GM18502 (cell line): ENCODE data around the gene UGT1A5.

Source experiments
- ATAC-seq: cut with Tn5 transposase; IDR thresholded peaks from one replicate; pipeline ENCODE4 v1.9.1; 2021; ENCODE audit warnings: mild to moderate bottlenecking; ENCODE audit not compliant: unreplicated experiment, poor library complexity

Gene UGT1A5

DNA sequence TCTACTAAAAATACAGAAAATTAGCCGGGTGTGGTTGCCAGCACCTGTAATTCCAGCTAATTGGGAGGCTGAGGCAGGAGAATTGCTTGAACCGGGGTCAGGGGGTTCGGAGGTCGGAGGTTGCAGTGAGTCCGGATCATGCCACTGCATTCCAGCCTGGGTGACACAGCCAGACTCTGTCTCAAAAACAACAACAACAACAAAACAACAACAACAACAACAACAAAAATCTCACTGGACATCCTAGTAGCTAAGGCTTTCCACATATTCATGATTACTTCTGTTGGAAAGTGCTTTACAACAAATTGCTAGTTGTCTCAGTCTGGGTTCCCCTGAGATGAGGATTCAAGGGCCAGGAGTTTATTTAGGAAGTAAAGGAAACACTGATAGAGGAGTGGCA lies 61.1 kb downstream of the UGT1A5 start:
- no peak for ATAC-seq

DNA sequence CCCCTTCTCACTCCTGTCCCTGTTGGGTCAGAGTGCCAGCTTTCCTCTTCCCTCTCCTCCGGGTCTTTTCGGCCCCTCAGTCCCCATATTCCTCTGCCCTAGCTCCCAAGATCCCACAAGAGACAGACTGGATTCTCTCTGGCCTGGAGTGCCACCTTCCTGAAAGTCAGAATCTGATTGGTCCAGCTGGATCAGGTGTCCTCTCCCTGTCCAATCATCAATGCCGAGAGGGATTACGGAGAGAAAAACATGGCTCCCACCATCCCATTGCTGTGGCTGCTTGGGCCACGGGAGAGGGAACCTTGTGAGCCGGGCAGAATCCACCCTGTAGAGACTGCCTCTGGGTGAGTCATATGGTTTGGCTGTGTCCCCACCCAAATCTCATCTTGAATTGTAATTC lies 62.7 kb downstream of the UGT1A5 start:
- ATAC-seq, result no peak

DNA sequence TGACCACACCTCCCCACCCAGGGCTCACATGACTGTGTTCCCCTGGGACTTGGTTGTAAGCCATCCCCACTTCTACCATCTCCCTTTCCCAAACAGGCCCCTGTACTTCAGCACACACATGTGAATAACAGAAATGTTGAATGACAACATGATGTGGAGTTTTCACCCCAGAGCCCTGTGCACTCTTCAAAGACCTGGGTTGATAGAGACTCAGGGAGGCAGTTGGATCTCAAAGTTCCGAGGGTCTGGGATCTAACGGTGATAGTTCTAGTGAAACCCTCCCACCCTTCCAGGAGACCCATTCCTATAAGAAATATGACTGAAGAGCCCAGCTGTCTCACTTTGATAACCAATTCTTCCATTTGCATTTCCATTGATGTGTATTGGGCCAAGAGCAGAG lies 65.3 kb downstream of the UGT1A5 start, which contains the start of gene MROH2A:
Gene MROH2A, plus strand, starts transcription at position 301 of the 400 bp plus-strand sequence. CDS start 1,029 bp downstream, outside the sequence.
- no peak for ATAC-seq

DNA sequence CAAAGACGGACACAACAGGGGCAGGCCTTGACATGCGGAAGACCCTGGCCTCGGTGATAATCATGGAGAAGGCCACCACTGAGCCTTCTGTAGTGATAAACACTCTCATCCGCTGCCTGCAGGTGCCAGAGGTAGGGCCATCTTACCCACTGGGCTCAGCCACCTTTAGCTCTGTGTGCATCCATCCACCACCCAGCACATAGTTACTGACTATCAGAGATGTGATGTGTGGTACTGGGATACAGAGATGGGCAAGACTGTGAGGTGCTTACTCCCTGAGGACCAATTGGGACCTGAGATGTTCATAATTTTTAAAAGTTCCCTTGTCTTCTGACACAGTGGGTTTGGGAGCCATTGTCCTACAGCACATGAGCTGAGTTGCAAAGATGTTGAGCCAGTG lies 67.0 kb downstream of the UGT1A5 start:
- ATAC-seq, result no peak

DNA sequence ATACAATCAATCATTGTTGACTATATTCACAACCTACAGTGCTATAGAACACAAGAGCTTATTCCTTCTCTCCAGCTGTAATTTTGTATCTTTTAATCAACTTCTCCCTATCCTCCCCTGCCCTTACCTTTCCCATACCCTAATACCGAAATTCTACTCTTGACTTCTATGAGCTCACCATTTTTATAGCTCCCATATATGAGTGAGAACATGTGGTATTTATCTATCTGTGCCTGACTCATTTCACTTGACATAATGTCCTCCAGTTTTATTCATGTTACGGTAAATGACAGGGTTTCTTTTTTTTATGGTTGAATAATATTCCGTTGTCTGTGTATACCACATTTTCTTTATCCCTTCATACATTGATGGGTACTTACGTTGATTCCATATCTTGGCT lies 68.1 kb downstream of the UGT1A5 start:
- ATAC-seq, result no peak

DNA sequence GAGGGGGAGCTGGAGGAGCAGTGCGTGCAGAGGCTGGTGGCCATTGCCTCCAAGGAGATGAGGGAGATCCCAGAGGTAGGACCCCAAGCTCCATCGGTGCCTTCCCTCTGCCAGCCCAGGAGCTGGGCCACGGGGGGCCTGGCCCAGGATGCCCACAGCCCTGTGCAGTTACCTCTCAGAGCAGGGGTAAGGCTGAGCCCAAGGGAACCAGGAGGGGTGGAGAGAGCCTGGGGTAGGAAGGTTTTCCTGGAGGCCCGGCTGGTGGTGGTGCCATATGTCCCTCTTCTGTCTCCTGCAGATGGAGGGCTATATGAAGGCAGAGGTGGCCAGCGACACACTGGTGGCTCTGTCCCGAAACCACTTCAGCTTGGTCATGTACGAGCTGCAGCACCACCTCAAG lies 76.8 kb downstream of the UGT1A5 start:
- ATAC-seq, result no peak

DNA sequence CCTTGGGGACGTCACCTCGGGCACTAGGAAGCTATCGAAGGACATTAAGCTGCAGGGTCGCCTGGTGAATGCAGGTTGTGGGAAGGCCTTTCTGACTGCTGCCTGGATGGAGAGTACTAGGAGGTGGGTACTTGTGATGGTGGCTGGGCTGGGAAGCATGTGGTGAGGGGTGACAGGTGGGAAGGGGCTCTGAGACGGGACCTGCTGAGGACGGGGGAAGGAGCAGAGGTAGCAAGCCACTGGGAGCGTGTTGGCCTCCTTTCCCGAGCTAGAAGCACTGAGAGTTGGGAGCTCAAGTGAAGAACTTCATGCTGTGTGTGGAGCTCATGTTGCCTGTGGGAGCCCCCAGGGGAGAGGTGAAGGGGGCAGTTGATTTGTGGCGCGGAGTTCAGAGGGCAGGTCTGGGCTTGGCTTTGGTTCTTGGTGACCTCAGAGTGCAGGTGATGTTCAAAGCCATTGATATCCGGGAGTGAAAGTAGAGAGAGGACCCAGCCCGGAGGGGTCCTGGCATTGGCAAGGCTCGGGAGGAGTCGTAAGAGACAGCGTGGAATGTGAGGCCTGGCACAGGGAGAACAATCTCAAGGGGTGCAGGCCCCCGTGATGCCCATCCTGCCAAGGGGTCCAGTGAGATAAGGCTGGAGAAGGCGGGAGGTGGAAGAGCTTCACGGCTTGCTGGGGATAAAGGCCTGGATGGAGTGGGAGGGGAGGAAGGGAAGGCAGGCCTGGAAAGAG lies 78.6 kb downstream of the UGT1A5 start:
- no peak for ATAC-seq

DNA sequence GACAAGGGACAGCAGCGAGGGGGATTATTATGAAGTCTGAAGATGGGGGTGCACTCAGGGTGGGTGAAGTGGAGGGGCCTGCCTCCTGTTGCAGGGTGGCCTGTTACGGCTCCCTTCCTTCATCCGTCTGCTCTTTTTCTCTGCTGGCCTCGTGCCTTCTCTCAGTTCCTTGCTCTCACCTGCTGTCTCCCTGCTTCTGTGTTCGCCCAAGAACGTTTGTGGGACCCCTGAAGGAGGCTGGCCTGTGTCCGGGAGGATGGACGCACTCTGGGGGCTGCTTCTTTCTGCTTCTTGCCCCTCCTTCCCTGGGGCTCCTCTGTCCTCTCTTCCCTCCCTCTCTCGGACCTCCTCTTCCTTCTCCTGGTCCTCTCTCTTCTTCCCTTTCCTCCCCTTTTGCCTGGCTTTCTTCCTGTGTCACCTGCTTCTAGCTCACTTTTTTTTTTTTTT lies 79.2 kb downstream of the UGT1A5 start:
- ATAC-seq, result no peak

DNA sequence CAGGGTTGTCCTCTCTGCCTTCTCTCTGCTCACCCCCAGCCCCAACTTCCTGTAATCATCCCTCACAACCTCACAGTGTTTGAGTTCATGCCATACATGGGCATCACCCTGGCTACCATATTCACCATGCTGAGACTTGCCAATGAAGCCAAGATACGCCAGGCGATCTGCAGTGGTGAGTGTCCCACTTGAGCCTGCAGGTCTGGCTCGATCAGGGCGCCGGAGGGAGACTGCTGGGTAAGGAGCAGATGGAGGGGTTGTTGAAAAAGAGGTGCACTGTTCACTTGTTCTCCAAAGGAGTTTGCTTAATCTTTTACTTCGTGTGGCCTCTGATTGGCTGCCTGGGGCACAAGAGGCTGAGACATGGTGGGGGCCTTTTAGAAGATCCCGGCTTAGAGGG lies 80.0 kb downstream of the UGT1A5 start:
- no peak for ATAC-seq

DNA sequence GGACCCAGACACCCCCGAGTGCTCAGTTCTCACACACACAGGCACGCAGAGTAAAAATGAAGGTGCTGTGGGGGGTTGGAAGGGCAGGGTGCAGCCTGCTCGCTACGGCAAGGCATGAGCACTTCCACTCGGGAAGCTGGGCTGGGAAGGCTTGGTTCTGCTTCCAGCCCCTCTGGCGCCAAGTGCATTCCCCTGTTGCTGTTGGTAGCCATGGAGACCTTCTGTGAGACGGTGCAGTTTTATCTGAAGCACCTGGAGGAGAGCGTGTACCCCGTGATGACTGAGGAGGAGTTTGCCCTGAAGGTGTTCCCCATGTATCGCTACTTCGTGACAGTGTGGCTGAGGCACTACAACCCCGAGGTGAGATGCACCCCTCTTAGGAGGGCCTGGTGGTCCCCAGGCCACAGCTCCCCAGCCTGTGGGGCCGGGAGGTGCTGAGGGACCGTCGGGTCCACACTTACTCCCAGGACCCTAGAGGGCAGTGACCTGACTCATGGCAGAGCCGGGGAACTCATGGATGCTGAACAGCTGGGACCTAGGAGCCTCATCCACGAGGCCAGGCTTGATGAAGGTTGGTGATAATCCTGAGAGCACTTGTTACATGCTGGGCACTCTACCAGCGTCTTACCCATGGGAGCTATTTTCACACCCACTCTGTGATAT lies 80.9 kb downstream of the UGT1A5 start:
- ATAC-seq, result no peak

DNA sequence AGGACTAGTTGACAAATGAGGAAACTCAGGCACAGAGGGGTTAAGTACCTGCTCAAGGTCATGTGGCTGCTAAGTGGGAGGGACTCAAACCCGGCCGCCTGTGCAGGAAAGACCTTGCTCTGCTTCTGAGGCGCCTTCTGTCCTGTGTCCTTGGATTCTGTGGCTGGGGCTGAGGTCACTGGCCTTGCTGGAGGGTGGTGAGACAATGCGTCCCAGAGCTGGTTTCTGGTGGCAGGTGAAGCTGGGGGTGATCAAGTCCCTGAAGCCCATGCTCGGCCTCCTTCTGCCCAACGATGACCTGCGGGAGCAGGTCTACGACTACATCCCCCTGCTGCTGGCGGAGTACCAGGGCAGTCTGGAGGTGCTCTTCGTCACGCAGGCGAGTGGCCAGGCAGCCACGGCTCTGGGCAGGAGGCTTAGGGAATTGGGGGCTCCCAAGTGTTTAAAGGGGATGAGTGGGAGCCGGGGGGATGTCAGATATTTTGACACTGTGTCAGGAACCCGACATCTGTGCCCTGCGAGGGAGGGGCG lies 81.5 kb downstream of the UGT1A5 start:
- ATAC-seq, result no peak

DNA sequence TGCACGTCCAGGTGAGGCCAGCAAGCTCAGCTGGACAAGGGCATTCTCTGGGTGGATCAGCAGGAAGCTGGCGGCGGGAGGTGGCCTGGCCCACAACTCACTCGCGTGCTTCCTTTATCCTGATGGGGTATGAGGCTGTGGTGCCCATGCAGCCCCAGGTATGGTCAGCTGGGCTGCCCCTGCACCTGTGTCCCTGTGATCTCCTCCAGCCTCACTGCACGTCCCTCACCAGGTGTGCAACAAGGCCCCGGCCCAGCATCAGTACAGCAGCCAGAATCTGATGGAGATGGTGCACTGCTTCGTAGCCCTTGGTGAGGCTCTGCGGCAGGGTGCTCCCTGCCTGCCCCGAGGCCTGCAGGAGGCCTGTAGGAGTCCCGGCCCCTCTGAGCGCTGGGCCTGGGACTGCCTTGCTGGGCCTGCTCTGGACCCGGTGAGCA lies 83.0 kb downstream of the UGT1A5 start:
- no peak for ATAC-seq

DNA sequence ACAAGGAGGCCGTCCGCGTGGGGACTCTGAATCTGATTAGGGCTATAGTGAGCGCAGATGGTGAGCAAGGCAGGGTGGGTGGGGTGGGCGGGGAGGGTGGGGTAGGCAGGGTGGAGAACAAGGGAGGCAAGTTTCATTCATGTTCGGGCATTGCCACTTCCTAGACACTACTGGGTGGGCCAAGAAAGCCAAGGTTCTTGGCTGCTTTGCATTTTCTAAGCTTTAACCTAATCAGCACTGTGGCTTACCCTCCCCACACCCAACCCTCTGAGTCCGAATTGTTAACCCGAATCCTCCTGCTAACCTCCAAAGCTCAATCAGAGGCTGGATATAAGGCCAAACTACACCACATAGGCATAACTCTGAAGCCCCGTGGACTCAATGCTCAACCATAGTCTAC lies 83.5 kb downstream of the UGT1A5 start:
- no peak for ATAC-seq

DNA sequence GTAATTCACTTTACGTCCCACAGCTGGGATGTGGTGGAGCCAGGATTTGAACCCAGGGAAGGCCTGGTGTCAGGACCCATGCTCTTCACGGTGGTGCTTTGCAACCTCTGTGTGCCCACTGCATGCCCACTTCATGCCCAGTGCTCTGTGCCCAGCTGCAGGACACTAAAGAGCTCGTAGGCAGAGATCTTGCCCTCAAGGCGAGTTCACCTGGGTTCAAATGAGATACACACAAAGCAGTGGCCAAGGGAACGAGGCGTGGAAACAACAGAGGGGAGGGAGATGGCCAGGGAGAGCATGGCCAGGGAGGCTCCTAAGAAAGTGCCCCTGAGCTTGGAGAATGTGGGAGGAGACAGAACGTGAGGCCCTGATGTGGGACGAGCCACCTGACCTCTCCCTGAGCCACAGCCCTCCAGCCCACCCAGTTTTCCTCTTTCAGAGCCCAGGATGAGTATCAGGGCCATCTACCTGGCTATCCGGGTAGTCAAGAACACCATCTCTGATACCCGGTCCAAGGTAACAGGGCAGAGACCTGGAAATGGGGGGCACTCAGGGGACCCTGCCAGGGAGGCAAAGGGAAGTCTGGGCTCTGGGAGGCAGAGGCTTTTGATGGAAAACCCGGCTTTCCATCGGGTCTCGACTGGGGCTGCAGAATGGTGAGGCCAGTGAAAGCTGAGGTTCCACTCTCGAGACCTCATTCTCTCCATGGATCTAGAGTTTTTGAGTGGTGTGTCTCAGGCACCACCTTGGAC lies 85.8 kb downstream of the UGT1A5 start:
- ATAC-seq, result no peak

DNA sequence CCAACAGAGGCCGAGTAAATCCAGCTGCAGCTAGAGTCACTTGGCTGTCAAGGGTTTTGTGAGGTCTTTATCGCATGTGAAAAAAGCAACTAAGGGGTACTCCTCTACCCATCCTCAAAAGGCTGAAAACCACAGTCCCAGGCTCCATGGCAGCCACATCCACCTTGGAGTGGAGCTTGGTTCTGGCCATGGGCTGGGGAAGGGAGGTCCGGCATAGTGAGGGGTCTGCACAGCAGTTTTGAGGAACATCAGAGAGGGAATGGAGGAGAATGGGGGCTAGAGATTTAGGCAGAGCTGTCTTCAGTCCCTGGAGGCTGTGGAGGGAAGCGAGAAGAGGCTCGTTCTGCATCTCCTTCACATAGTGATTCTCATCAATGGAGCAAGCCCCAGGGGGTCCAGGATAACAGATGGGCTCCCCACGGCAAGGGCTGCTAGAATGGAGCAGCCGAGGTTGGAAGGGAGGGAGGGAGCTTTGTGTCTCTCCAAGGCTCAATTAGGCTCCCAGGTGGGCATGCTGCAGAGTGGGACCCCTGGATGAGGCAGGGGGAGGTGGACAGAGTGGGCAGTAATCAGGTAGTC lies 86.5 kb downstream of the UGT1A5 start:
- no peak for ATAC-seq

DNA sequence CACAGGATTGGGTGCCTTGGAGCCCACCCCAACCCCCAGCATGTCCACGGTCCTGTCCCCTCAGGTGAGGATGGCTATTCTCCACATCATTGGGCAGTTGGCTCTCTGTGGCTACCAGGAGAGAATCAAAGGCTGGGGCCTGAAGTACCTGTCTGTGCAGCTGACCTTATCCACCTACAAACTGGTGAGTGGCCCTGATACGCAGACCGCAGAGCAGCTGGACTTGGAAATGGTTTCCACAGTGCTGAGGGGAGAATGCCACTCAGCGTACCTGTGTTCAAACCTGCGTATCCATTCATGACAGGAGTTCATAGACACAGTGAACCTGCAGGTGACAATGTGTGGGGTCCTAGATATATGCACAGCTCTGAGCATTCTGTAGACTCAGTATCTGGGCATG lies 87.0 kb downstream of the UGT1A5 start:
- ATAC-seq, result no peak

DNA sequence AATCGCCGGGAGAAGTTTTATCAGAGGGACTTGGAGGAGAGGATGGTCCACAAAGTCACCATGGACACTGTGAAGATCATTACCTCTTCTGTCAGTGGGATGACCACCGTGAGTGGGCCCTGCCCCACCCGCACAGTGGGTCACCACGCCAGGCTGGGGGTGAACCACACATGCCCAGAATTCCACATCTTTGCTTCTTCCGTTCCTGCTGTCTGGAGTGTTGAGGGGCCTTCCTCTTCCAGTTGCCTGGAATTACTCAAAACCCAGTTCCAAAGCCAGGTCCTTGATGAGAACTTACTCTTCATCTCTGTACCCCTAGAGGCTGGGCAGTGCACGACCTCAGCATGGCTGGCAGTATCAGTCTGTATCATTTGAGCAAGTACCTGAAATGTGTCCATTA lies 87.5 kb downstream of the UGT1A5 start:
- ATAC-seq, result no peak

DNA sequence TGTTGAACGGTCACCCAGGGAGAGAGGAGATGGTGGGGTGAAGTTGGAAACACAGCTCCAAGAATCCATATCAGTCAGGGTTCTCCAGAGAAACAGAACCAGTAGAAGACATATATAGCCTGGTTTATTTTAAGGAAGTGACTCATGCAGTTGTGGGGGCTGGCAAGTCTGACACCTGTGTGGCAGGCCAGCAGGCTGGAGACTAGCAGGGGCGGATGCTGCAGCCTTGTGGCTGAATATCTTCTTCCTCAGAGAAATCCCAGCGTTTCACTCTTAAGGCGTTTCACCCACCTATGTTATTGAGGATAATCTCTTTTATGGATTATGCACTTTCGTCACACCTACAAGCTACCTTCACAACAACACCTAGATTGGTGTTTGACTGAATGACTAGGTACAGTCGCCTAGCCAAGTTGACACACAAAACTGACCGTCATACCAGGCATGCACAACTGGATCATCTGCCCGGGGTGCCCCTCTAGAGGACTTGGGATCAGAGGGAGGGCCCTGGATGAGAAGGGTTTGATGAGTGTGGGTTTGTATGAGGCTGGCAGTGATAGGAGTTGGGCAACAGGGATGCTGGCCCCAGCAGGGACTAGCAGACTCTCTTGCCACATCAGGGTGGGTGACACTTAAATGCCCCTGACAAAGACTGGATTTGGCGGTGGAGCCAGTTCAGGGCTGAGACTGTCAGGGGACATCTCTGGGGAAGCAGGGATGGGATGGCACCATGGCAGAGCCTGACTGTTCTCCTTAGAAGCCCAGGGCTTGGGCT lies 88.8 kb downstream of the UGT1A5 start:
- ATAC-seq, result no peak

DNA sequence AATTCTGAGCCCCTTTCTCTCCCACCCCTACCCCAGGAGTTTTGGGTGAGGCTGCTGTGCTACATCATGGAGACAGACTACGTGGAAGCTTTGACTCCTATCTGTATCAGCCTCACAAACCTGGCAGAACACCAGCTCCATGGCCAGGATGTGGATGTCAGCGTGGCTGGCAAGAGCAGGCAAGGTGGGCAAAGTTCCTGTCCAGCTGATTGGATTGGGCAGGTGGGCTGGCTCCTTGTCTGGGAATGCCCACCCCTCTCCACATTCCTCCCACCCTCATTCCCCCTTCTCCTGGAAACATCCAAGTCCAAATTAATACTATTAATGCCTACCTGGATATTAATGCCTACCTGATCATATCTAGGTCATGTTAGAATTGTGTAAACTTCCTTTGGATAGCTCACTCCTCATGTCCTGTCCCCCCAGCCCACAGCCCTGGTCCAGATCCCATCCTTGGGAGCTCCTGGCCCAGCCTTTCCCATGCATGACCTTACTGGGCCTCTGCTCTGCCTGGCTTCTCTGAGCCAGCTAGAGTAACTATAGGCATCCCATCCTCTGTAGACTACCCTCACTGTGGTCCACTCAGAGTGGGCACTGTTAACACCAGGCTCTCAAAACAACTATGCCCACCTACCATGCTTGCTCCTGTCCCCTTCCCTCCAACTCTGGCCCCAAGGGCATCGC lies 89.6 kb downstream of the UGT1A5 start:
- ATAC-seq, result no peak
